Measurements from ENCODE around the gene SH3BP2.

Gene SH3BP2

GRCh38 chr4:2792711-2793585 is at the start of gene SH3BP2:
Gene SH3BP2, plus strand, starts transcription at chr4:2793085. Its CDS starts 27,533 bp downstream, at chr4:2820618.
- DNase-seq (ENCODE audit: low spot score) = peak; percentile 85

- DNase-seq (ENCODE audit: low spot score) = no peak
These were observed 49.1 kb upstream of the SH3BP2 start for GRCh38 chr4:2743518-2744445.

- no peak for DNase-seq (ENCODE audit: low spot score)
These were observed 48.2 kb upstream of the SH3BP2 start for GRCh38 chr4:2744576-2745270.

GRCh38 chr4:2745516-2745915 is 47.4 kb upstream of the SH3BP2 start:
- no peak for DNase-seq (ENCODE audit: low spot score)

GRCh38 chr4:2745981-2746806 is 46.7 kb upstream of the SH3BP2 start:
- peak; percentile 66 for DNase-seq (ENCODE audit: low spot score)

GRCh38 chr4:2746891-2747695 is 45.8 kb upstream of the SH3BP2 start:
- no peak for DNase-seq (ENCODE audit: low spot score)

GRCh38 chr4:2750719-2751605 is 41.9 kb upstream of the SH3BP2 start:
- DNase-seq (ENCODE audit: low spot score) = no peak

GRCh38 chr4:2753436-2753835 is 39.4 kb upstream of the SH3BP2 start:
- DNase-seq (ENCODE audit: low spot score) = no peak

GRCh38 chr4:2754848-2755819 is 37.8 kb upstream of the SH3BP2 start:
- no peak for DNase-seq (ENCODE audit: low spot score)

- peak; percentile 99 for DNase-seq (ENCODE audit: low spot score)
These were observed 36.8 kb upstream of the SH3BP2 start, which contains the start of gene TNIP2 for GRCh38 chr4:2755821-2756690. Gene TNIP2, minus strand, starts transcription at chr4:2756336. Its CDS starts 47 bp downstream, at chr4:2756289.

GRCh38 chr4:2756691-2757350 is 36.1 kb upstream of the SH3BP2 start:
- DNase-seq (ENCODE audit: low spot score) = no peak

GRCh38 chr4:2757426-2757825 is 35.5 kb upstream of the SH3BP2 start:
- no peak for DNase-seq (ENCODE audit: low spot score)

GRCh38 chr4:2761035-2761923 is 31.6 kb upstream of the SH3BP2 start:
- no peak for DNase-seq (ENCODE audit: low spot score)

GRCh38 chr4:2762048-2762447 is 30.8 kb upstream of the SH3BP2 start:
- DNase-seq (ENCODE audit: low spot score) = no peak

Measured in AG08395 (cell line).